ENCODE data around the gene FLVCR2. TPM values are rescaled to one million over a fixed set of nuclear protein-coding genes. Genes with fewer than 3 reads are reported as not detected.

Gene FLVCR2
- total RNA-seq, 2 experiments from 2014 or later: 0.79 to 5.5 TPM

DNA sequence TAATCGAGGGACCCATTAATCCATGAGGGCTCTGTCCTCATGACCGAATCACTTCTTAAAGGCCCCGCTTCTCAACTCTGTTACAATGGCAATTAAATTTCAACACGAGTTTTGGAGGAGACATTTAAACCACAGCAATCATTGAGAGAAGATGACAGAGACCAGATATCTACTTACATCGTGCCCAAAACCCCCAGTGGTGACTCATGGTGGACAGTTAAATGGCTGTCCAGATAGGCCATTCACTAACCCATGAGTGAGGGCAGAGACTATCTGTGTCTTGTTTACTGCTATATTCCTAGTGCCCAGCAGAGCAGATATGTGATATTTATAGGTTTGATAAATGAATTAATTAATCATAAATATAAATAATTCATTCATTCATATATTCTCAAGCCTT, 20.0 kb upstream of the FLVCR2 start:
- ATAC-seq (no peak), DNase-seq (no peak)
- H3K27ac Mint-ChIP-seq: no peak overlapping the region

DNA sequence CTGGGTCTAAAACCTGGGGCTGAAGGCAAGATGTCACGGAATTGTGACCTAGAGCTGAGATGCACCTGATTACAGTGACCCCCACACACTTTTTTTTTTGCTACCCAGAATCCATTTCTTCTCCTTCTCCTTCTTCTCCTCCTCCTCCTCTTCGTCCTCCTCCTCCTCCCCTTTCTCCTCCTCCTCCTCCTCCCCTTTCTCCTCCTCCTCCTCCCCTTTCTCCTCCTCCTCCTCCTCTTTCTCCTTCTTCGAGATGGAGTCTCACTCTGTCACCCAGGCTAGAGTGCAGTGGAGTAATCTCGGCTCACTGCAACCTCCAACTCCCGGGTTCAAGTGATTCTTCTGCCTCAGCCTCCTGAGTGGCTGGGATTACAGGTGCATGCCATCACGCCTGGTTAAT, 19.4 kb upstream of the FLVCR2 start:
- POLR2A ChIA-PET: interaction anchor here (1.3 kb wide), 2 partner anchors 10 to 16 kb away, joined by 3 to 4 read pairs; no protein-coding TSS in a partner anchor
- CTCF ChIA-PET: interaction anchor here (0.9 to 5.3 kb wide), 10 partner anchors 10 to 150 kb away, joined by 3 to 58 read pairs (median 19); partner anchors contain the start of genes BATF and FLVCR2
- Mint-ChIP-seq H3K9me3 (ENCODE audit: insufficient read depth) (peaks cover 6% of the 10 kb centered on the region), H3K36me3 (ENCODE audit: low read depth) (peaks cover 2% of the 10 kb centered on the region), H3K4me1 (ENCODE audit: low read depth) (peaks cover 38% of the 10 kb centered on the region), H3K27me3 (ENCODE audit: low read depth) (no peaks in the 10 kb centered on the region), H3K4me3 (no peak overlapping the region), H3K27ac (no peak overlapping the region)
- ATAC-seq: no peak
- no peak for DNase-seq

More for the DNA sequence above, 20.0 kb upstream of the FLVCR2 start:
- Mint-ChIP-seq H3K4me3 (no peak overlapping the region), H3K4me1 (ENCODE audit: low read depth) (peaks cover 38% of the 10 kb centered on the region), H3K27me3 (ENCODE audit: low read depth) (no peaks in the 10 kb centered on the region), H3K9me3 (ENCODE audit: insufficient read depth) (peaks cover 6% of the 10 kb centered on the region), H3K36me3 (ENCODE audit: low read depth) (peaks cover 2% of the 10 kb centered on the region)
- CTCF ChIA-PET: no interaction called here
- POLR2A ChIA-PET: no interaction called here

DNA sequence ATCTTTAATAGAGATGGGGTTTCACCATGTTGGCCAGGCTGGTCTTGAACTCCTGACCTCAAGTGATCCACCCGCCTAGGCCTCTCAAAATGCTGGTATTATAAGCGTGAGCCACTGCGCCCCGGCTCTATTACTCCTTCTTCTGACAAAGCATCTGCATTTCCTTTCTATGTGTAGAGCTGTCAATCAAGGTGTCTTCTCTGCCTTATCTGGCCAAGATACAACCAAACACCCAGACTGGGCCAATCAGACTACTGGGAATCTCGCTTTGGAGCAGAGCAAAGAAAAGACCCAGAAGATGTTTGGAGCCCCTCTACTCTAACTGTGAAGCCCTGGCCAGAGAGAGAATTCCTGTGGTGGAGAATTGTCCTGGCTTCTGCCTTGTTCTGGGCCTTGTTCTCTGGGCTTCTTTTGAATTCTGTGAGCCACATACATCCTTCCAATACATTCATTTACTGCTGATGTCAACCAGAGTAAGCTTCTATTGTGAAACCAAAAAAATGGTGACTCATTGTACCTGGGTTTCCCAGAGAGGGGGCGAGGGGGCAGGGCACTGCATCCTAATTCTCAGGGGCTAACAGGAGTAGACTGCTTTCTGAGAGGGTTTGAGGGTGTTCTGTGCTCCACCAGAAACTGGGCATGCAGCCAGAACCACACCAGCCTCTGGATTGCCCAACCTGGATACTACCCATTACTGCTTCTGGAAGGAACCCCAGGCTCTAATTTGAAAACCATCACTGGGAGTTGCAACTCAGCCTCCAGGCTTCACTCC, 18.8 kb upstream of the FLVCR2 start:
- Mint-ChIP-seq H3K4me3 (no peak overlapping the region), H3K27me3 (ENCODE audit: low read depth) (no peaks in the 10 kb centered on the region), H3K36me3 (ENCODE audit: low read depth) (peaks cover 2% of the 10 kb centered on the region), H3K27ac (peak overlapping the region; percentile 55), H3K9me3 (ENCODE audit: insufficient read depth) (peaks cover 6% of the 10 kb centered on the region), H3K4me1 (ENCODE audit: low read depth) (peaks cover 40% of the 10 kb centered on the region)
- ATAC-seq (peak; percentile 39), DNase-seq (peak; percentile 50)
- ChIA-PET POLR2A (interaction anchor here (1.3 kb wide), 2 partner anchors 11 to 16 kb away, joined by 3 to 4 read pairs; no protein-coding TSS in a partner anchor), CTCF (interaction anchor here (0.8 to 5.3 kb wide), 14 partner anchors 7 to 150 kb away, joined by 3 to 58 read pairs (median 14); partner anchors contain the start of genes BATF, ERG28, FLVCR2 and TTLL5)

GRCh38 chr14:75561013-75561432, 17.4 kb upstream of the FLVCR2 start:
- Mint-ChIP-seq H3K9me3 (ENCODE audit: insufficient read depth) (peaks cover 6% of the 10 kb centered on the region), H3K27me3 (ENCODE audit: low read depth) (no peaks in the 10 kb centered on the region), H3K27ac (no peak overlapping the region), H3K36me3 (ENCODE audit: low read depth) (peaks cover 2% of the 10 kb centered on the region), H3K4me3 (no peak overlapping the region), H3K4me1 (ENCODE audit: low read depth) (peaks cover 54% of the 10 kb centered on the region)
- ChIA-PET POLR2A (interaction anchor here (0.6 to 2.1 kb wide), 5 partner anchors 16 to 150 kb away, joined by 3 to 8 read pairs (median 4); partner anchors contain the start of gene BATF), CTCF (interaction anchor here (0.7 to 5.3 kb wide), 41 partner anchors 8 to 434 kb away, joined by 3 to 58 read pairs (median 5); partner anchors contain the start of genes BATF, ERG28, FLVCR2 and NEK9)
- DNase-seq (peak; percentile 60), ATAC-seq (peak; percentile 54)

- Mint-ChIP-seq H3K4me1 (ENCODE audit: low read depth) (peaks cover 63% of the 10 kb centered on the region), H3K4me3 (no peak overlapping the region)
- POLR2A ChIA-PET: interaction anchor here (0.7 to 2.1 kb wide), 4 partner anchors 17 to 41 kb away, joined by 3 to 8 read pairs (median 5); partner anchors contain the start of gene BATF
Measured at GRCh38 chr14:75562089-75562488, 16.3 kb upstream of the FLVCR2 start.

GRCh38 chr14:75562489-75562888, 15.9 kb upstream of the FLVCR2 start:
- no peaks in the 10 kb centered on the region for H3K36me3 Mint-ChIP-seq (ENCODE audit: low read depth)
- no peak for DNase-seq
- H3K4me3 Mint-ChIP-seq: no peak overlapping the region
- peaks cover 63% of the 10 kb centered on the region for H3K4me1 Mint-ChIP-seq (ENCODE audit: low read depth)
- H3K27ac Mint-ChIP-seq: no peak overlapping the region
- H3K9me3 Mint-ChIP-seq (ENCODE audit: insufficient read depth): no peaks in the 10 kb centered on the region
- H3K27me3 Mint-ChIP-seq (ENCODE audit: low read depth): no peaks in the 10 kb centered on the region
- ChIA-PET POLR2A (interaction anchor here (2.1 kb wide), 1 partner anchor 20 kb away, joined by 6 read pairs; no protein-coding TSS in a partner anchor), CTCF (interaction anchor here (0.7 to 5.3 kb wide), 12 partner anchors 10 to 344 kb away, joined by 3 to 58 read pairs (median 11); partner anchors contain the start of genes BATF and FLVCR2)
- no peak for ATAC-seq

More at GRCh38 chr14:75562089-75562488, 16.3 kb upstream of the FLVCR2 start:
- Mint-ChIP-seq H3K27ac (no peak overlapping the region), H3K9me3 (ENCODE audit: insufficient read depth) (no peaks in the 10 kb centered on the region), H3K27me3 (ENCODE audit: low read depth) (no peaks in the 10 kb centered on the region), H3K36me3 (ENCODE audit: low read depth) (no peaks in the 10 kb centered on the region)
- CTCF ChIA-PET: interaction anchor here (0.7 to 5.3 kb wide), 21 partner anchors 9 to 344 kb away, joined by 3 to 58 read pairs (median 11); partner anchors contain the start of genes BATF and FLVCR2
- DNase-seq (no peak), ATAC-seq (no peak)

DNA sequence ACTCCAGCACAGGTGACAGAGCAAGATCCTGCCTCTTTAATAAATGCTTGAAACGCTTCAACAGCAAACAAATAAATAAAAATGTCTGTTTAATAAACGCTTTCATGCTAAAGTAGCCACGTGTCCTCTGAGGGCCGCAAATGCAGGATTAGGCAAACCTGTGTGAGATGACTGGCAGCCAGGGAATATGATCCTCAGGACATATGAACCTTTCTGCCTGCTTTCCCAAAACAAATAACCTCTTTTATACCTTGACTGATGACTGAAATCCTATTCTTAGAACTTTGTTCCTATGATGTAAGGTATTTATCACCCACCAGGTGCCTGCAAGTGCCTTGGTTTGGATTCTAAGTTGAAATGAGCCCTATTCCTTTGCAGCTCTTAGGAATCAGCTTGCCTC, 14.5 kb upstream of the FLVCR2 start:
- no peaks in the 10 kb centered on the region for H3K36me3 Mint-ChIP-seq (ENCODE audit: low read depth)
- ATAC-seq (no peak), DNase-seq (no peak)
- peaks cover 67% of the 10 kb centered on the region for H3K4me1 Mint-ChIP-seq (ENCODE audit: low read depth)
- CTCF ChIA-PET: interaction anchor here (5.0 to 5.3 kb wide), 3 partner anchors 13 to 76 kb away, joined by 45 to 58 read pairs (median 49); partner anchors contain the start of genes BATF and FLVCR2
- H3K27me3 Mint-ChIP-seq (ENCODE audit: low read depth): no peaks in the 10 kb centered on the region
- no peak overlapping the region for H3K27ac Mint-ChIP-seq
- no peak overlapping the region for H3K4me3 Mint-ChIP-seq
- POLR2A ChIA-PET: no interaction called here
- H3K9me3 Mint-ChIP-seq (ENCODE audit: insufficient read depth): no peaks in the 10 kb centered on the region

GRCh38 chr14:75565056-75565455, 13.4 kb upstream of the FLVCR2 start:
- Mint-ChIP-seq H3K27me3 (ENCODE audit: low read depth) (no peaks in the 10 kb centered on the region), H3K27ac (no peak overlapping the region), H3K4me3 (no peak overlapping the region), H3K36me3 (ENCODE audit: low read depth) (no peaks in the 10 kb centered on the region), H3K9me3 (ENCODE audit: insufficient read depth) (no peaks in the 10 kb centered on the region), H3K4me1 (ENCODE audit: low read depth) (peaks cover 62% of the 10 kb centered on the region)
- no peak for ATAC-seq
- CTCF ChIA-PET: no interaction called here
- POLR2A ChIA-PET: no interaction called here
- DNase-seq: no peak

DNA sequence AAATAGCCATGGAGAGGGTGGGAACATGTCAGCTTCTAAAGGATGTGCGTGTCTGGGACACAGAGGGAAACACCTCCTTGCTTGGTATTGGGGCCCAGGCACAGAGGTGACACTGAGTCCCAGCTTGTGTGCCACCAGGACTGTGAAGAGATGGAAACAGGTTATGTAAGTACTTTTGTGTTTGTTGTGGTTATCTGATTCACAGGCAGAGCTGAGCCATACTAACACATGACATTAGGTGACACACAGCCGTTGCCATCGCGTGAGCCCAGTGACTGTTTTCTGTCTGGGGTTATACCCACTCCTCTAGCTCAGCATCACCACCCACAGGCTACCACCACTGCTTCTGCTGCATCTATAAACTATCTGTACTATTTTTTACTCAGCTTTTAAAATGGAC, 12.1 kb upstream of the FLVCR2 start:
- peaks cover 49% of the 10 kb centered on the region for H3K4me1 Mint-ChIP-seq (ENCODE audit: low read depth)

DNA sequence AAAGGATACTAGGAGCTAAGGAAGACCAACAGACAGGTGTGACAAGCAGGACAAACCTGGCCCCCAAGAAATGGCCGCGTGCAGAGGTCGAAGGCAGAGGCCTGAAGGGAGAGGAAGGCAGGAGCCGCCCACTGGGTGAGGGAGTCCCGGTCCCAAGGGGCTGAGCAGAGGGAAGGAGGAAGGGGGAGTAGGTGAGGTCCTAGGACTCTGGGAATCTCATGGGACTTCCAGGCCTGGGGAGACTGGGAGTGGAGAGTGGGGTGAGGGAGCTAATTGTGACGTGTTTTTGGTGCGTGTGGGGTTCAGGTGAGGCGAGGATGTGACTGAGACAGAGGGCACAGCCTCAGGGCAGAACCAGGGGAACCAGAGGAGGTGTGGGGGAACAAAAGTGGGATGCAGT, 11.7 kb upstream of the FLVCR2 start:
- Mint-ChIP-seq H3K4me3 (no peak overlapping the region), H3K4me1 (ENCODE audit: low read depth) (peaks cover 45% of the 10 kb centered on the region), H3K27me3 (ENCODE audit: low read depth) (no peaks in the 10 kb centered on the region), H3K27ac (peak overlapping the region; percentile 48), H3K9me3 (ENCODE audit: insufficient read depth) (no peaks in the 10 kb centered on the region), H3K36me3 (ENCODE audit: low read depth) (no peaks in the 10 kb centered on the region)
- ChIA-PET POLR2A (interaction anchor here (0.8 to 1.3 kb wide), 5 partner anchors 12 to 52 kb away, joined by 3 to 6 read pairs (median 4); partner anchors contain the start of gene FLVCR2), CTCF (interaction anchor here (0.7 to 3.8 kb wide), 29 partner anchors 9 to 318 kb away, joined by 3 to 34 read pairs (median 5); partner anchors contain the start of genes BATF, ERG28, FLVCR2 and TTLL5)
- DNase-seq (no peak), ATAC-seq (peak; percentile 14)

More for the DNA sequence above, 12.1 kb upstream of the FLVCR2 start:
- H3K9me3 Mint-ChIP-seq (ENCODE audit: insufficient read depth): no peaks in the 10 kb centered on the region
- no peaks in the 10 kb centered on the region for H3K36me3 Mint-ChIP-seq (ENCODE audit: low read depth)
- H3K4me3 Mint-ChIP-seq: no peak overlapping the region
- ChIA-PET POLR2A (interaction anchor here (0.8 to 1.3 kb wide), 5 partner anchors 12 to 51 kb away, joined by 3 to 6 read pairs (median 4); partner anchors contain the start of gene FLVCR2), CTCF (interaction anchor here (0.7 to 3.8 kb wide), 29 partner anchors 9 to 318 kb away, joined by 3 to 34 read pairs (median 5); partner anchors contain the start of genes BATF, ERG28, FLVCR2 and TTLL5)
- peak overlapping the region; percentile 48 for H3K27ac Mint-ChIP-seq
- no peaks in the 10 kb centered on the region for H3K27me3 Mint-ChIP-seq (ENCODE audit: low read depth)
- peak; percentile 78 for DNase-seq
- peak; percentile 95 for ATAC-seq

DNA sequence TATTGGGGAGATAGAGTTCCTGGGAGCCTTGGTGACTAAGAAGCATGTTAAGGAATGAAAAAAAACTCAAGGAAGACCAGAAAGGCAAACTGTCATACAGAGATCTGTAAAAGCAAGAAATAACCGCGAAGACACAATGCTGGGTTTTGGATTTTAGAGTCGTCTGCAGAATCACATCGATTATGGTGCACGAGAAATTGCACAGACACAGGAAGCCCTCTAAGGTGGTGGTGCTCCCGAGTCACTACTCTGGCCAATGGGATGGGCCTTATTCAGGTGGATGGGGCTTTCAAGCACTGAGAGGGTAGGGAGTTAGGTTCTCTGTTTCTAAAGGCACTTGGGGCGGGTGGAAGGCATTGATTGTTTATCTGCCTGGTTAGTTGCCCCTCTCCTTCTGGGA, 10.3 kb upstream of the FLVCR2 start:
- Mint-ChIP-seq H3K27ac (no peak overlapping the region), H3K4me1 (ENCODE audit: low read depth) (peaks cover 37% of the 10 kb centered on the region), H3K36me3 (ENCODE audit: low read depth) (no peaks in the 10 kb centered on the region), H3K27me3 (ENCODE audit: low read depth) (no peaks in the 10 kb centered on the region), H3K4me3 (no peak overlapping the region), H3K9me3 (ENCODE audit: insufficient read depth) (no peaks in the 10 kb centered on the region)
- DNase-seq: no peak
- CTCF ChIA-PET: interaction anchor here (1.3 to 5.8 kb wide), 3 partner anchors 9 to 86 kb away, joined by 13 to 22 read pairs (median 19); no protein-coding TSS in a partner anchor
- POLR2A ChIA-PET: no interaction called here
- ATAC-seq: no peak

Measured in activated CD8-positive, alpha-beta T cell treated with anti-CD3 and anti-CD28 coated beads, Interleukin-2, amount 10 ng/mL, durations not matched to agents 7 days and 5 days (primary cell).